Activated CD8-positive, alpha-beta memory T cell treated with anti-CD3 and anti-CD28 coated beads, Interleukin-2, amount 10 ng/mL, durations not matched to agents 7 days and 5 days (primary cell): ENCODE measurements around the gene TP53AIP1. TPM values are rescaled to one million over a fixed set of nuclear protein-coding genes. Genes with fewer than 3 reads are reported as not detected.
A peak's percentile ranks its signal among the peaks of the same experiment; 100 is the strongest.

Source experiments
- ATAC-seq: fragments of 150-1000 bp; cut with Tn5 transposase; one replicate; pipeline ENCODE4 v1.10.0; 2021; ENCODE audit warnings: moderate library complexity
- CTCF ChIA-PET: fragments of 350-600 bp; sonication (Branson Sonifier 250); formaldehyde crosslinking; loops from one replicate; lab custom pipeline; 2021; ENCODE audit warnings: antibody characterized with exemption; lab: Charles Lee
- DNase-seq: peaks from one replicate; pipeline ENCODE4 v3.0.0-alpha.2; 2020
- H3K27ac Mint-ChIP-seq: one replicate; pipeline ENCODE4 v1.8.0; 2021; ENCODE audit warnings: mild to moderate bottlenecking, mixed read lengths
- H3K27me3 Mint-ChIP-seq: one replicate; pipeline ENCODE4 v1.8.0; 2021; ENCODE audit warnings: mixed read lengths
- H3K36me3 Mint-ChIP-seq: one replicate; pipeline ENCODE4 v1.8.0; 2021; ENCODE audit warnings: mild to moderate bottlenecking, mixed read lengths
- H3K4me1 Mint-ChIP-seq: one replicate; pipeline ENCODE4 v1.8.0; 2021; ENCODE audit warnings: mixed read lengths
- H3K4me3 Mint-ChIP-seq: one replicate; pipeline ENCODE4 v1.8.0; 2021; ENCODE audit warnings: mild to moderate bottlenecking, moderate library complexity, mixed read lengths
- H3K9me3 Mint-ChIP-seq: one replicate; pipeline ENCODE4 v1.8.0; 2022; ENCODE audit warnings: low read depth, mixed read lengths
- total RNA-seq, 2 experiments: library from RNA; stranded (reverse); gene quantifications; one replicate each; pipeline ENCODE4 v1.2.3, GENCODE V29; 2021

TP53AIP1 gene
- total RNA-seq, 2 experiments from 2014 or later: not detected

GRCh38 chr11:128894685-128895084, 48.0 kb downstream of the TP53AIP1 start:
- DNase-seq (no peak), ATAC-seq (no peak)
- CTCF ChIA-PET: interaction anchor here (1.0 to 2.3 kb wide), 4 partner anchors 10 to 62 kb away, joined by 3 to 14 read pairs (median 4); no protein-coding TSS in a partner anchor
- H3K4me3 Mint-ChIP-seq: no peak overlapping the region
- peaks cover 12% of the 10 kb centered on the region for H3K4me1 Mint-ChIP-seq
- H3K27me3 Mint-ChIP-seq: peaks cover 60% of the 10 kb centered on the region
- no peak overlapping the region for H3K27ac Mint-ChIP-seq
- no peaks in the 10 kb centered on the region for H3K36me3 Mint-ChIP-seq
- no peaks in the 10 kb centered on the region for H3K9me3 Mint-ChIP-seq

GRCh38 chr11:128894286-128894681, 48.4 kb downstream of the TP53AIP1 start:
- ATAC-seq (no peak), DNase-seq (no peak)
- no peak overlapping the region for H3K27ac Mint-ChIP-seq
- CTCF ChIA-PET: interaction anchor here (1.0 to 2.3 kb wide), 4 partner anchors 10 to 62 kb away, joined by 3 to 14 read pairs (median 4); no protein-coding TSS in a partner anchor
- H3K27me3 Mint-ChIP-seq: peaks cover 64% of the 10 kb centered on the region
- H3K4me1 Mint-ChIP-seq: peaks cover 12% of the 10 kb centered on the region
- H3K36me3 Mint-ChIP-seq: no peaks in the 10 kb centered on the region
- no peaks in the 10 kb centered on the region for H3K9me3 Mint-ChIP-seq
- H3K4me3 Mint-ChIP-seq: no peak overlapping the region

GRCh38 chr11:128893578-128894285, 48.9 kb downstream of the TP53AIP1 start:
- Mint-ChIP-seq H3K27me3 (peaks cover 64% of the 10 kb centered on the region), H3K27ac (no peak overlapping the region), H3K4me1 (peaks cover 12% of the 10 kb centered on the region), H3K36me3 (no peaks in the 10 kb centered on the region), H3K4me3 (no peak overlapping the region), H3K9me3 (no peaks in the 10 kb centered on the region)
- CTCF ChIA-PET: interaction anchor here (1.5 to 2.3 kb wide), 3 partner anchors 9 to 63 kb away, joined by 3 to 14 read pairs (median 5); no protein-coding TSS in a partner anchor
- peak; percentile 25 for ATAC-seq
- no peak for DNase-seq

GRCh38 chr11:128892866-128893565, 49.7 kb downstream of the TP53AIP1 start:
- H3K9me3 Mint-ChIP-seq: no peaks in the 10 kb centered on the region
- CTCF ChIA-PET: interaction anchor here (0.9 to 2.3 kb wide), 5 partner anchors 9 to 64 kb away, joined by 3 to 14 read pairs (median 4); no protein-coding TSS in a partner anchor
- peaks cover 66% of the 10 kb centered on the region for H3K27me3 Mint-ChIP-seq
- no peak for DNase-seq
- H3K4me3 Mint-ChIP-seq: no peak overlapping the region
- H3K4me1 Mint-ChIP-seq: peaks cover 12% of the 10 kb centered on the region
- ATAC-seq: no peak
- no peaks in the 10 kb centered on the region for H3K36me3 Mint-ChIP-seq
- no peak overlapping the region for H3K27ac Mint-ChIP-seq

GRCh38 chr11:128891913-128892398, 50.7 kb downstream of the TP53AIP1 start:
- peaks cover 13% of the 10 kb centered on the region for H3K4me1 Mint-ChIP-seq
- H3K27ac Mint-ChIP-seq: no peak overlapping the region
- H3K9me3 Mint-ChIP-seq: no peaks in the 10 kb centered on the region
- H3K27me3 Mint-ChIP-seq: peaks cover 68% of the 10 kb centered on the region
- ATAC-seq (no peak), DNase-seq (no peak)
- no peaks in the 10 kb centered on the region for H3K36me3 Mint-ChIP-seq
- H3K4me3 Mint-ChIP-seq: no peak overlapping the region
- CTCF ChIA-PET: interaction anchor here (0.8 to 1.9 kb wide), 5 partner anchors 11 to 65 kb away, joined by 3 to 5 read pairs (median 3); no protein-coding TSS in a partner anchor

GRCh38 chr11:128890543-128891368, 51.9 kb downstream of the TP53AIP1 start, which contains the start of gene KCNJ5:
Gene KCNJ5, plus strand, starts transcription at chr11:128891356. Its CDS starts 19,918 bp downstream, at chr11:128911274.
- Mint-ChIP-seq H3K27ac (no peak within 1 kb of the TSS), H3K27me3 (peaks cover 74% of the 10 kb centered on the region), H3K36me3 (no peaks in the 10 kb centered on the region), H3K4me3 (no peak within 1 kb of the TSS), H3K4me1 (peaks cover 19% of the 10 kb centered on the region), H3K9me3 (no peaks in the 10 kb centered on the region)
- DNase-seq (no peak), ATAC-seq (peak; percentile 25)
- CTCF ChIA-PET: no interaction called here

- no peak for ATAC-seq
- no peak overlapping the region for H3K4me3 Mint-ChIP-seq
- no peak for DNase-seq
- H3K9me3 Mint-ChIP-seq: no peaks in the 10 kb centered on the region
- no peaks in the 10 kb centered on the region for H3K36me3 Mint-ChIP-seq
- no peak overlapping the region for H3K27ac Mint-ChIP-seq
- CTCF ChIA-PET: no interaction called here
- peaks cover 78% of the 10 kb centered on the region for H3K27me3 Mint-ChIP-seq
- peaks cover 19% of the 10 kb centered on the region for H3K4me1 Mint-ChIP-seq
Observed at GRCh38 chr11:128890216-128890542, 52.5 kb downstream of the TP53AIP1 start.

GRCh38 chr11:128889657-128890213, 52.9 kb downstream of the TP53AIP1 start:
- H3K27ac Mint-ChIP-seq: no peak overlapping the region
- DNase-seq: no peak
- peaks cover 19% of the 10 kb centered on the region for H3K4me1 Mint-ChIP-seq
- no peaks in the 10 kb centered on the region for H3K9me3 Mint-ChIP-seq
- no peaks in the 10 kb centered on the region for H3K36me3 Mint-ChIP-seq
- no peak overlapping the region for H3K4me3 Mint-ChIP-seq
- CTCF ChIA-PET: interaction anchor here (0.7 to 1.5 kb wide), 2 partner anchors 14 to 66 kb away, joined by 3 to 4 read pairs; no protein-coding TSS in a partner anchor
- H3K27me3 Mint-ChIP-seq: peaks cover 79% of the 10 kb centered on the region
- ATAC-seq: no peak

- H3K27ac Mint-ChIP-seq: no peak overlapping the region
Observed at GRCh38 chr11:128888034-128888985, 54.4 kb downstream of the TP53AIP1 start.

GRCh38 chr11:128886406-128887124, 56.1 kb downstream of the TP53AIP1 start:
- DNase-seq (no peak), ATAC-seq (peak; percentile 38)
- Mint-ChIP-seq H3K27me3 (peaks cover 80% of the 10 kb centered on the region), H3K36me3 (no peaks in the 10 kb centered on the region), H3K4me1 (peaks cover 9% of the 10 kb centered on the region), H3K27ac (no peak overlapping the region), H3K9me3 (no peaks in the 10 kb centered on the region), H3K4me3 (no peak overlapping the region)
- CTCF ChIA-PET: interaction anchor here (1.1 to 5.9 kb wide), 9 partner anchors 9 to 95 kb away, joined by 3 to 141 read pairs (median 9); no protein-coding TSS in a partner anchor

More at GRCh38 chr11:128888034-128888985, 54.4 kb downstream of the TP53AIP1 start:
- ATAC-seq (no peak), DNase-seq (no peak)
- H3K9me3 Mint-ChIP-seq: no peaks in the 10 kb centered on the region
- CTCF ChIA-PET: interaction anchor here (0.7 to 5.9 kb wide), 4 partner anchors 16 to 80 kb away, joined by 3 to 141 read pairs (median 4); no protein-coding TSS in a partner anchor
- no peak overlapping the region for H3K4me3 Mint-ChIP-seq
- no peaks in the 10 kb centered on the region for H3K36me3 Mint-ChIP-seq
- H3K4me1 Mint-ChIP-seq: peaks cover 9% of the 10 kb centered on the region
- H3K27me3 Mint-ChIP-seq: peaks cover 81% of the 10 kb centered on the region
